ENCODE measurements around the gene FATE1. TPM values are rescaled to one million over a fixed set of nuclear protein-coding genes. Genes with fewer than 3 reads are reported as not detected.

Gene FATE1
- total and polyA plus RNA-seq, 10 donors, result 0.06 TPM; not detected in 9

DNA sequence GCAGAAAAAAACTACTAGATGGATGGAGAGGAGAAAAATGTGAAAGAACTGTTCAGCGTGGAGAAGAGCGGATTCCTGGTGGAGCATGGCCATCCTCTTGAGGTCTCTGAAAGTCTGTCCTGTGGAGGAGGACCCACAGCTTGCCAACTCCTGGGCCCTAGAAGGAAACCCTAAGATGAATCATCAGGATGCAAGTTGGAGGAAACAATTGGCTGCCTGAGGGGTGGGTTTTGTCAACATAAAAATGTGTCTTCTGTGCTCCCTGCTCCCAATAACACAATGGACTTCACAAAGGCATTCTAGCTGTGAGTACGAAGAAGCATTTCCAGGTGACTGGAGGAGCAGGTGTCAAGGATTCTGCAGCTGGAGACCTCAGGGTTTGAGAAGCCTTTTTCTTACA is 55.9 kb downstream of the FATE1 start:
- Histone ChIP-seq H3K27ac (no peak overlapping the region), H3K4me3 (no peak overlapping the region), H3K9me3 (peaks cover 0 to 3% (median 0%) of the 10 kb centered on the region in 8 donors), H3K27me3 (replicated peaks in 1 of 7) (peaks cover 0 to under 1% (median 0%) of the 10 kb centered on the region in 7 donors), H3K36me3 (no peaks in the 10 kb centered on the region), H3K4me1 (no peaks in the 10 kb centered on the region)
- no peak for TF ChIP-seq POLR2AphosphoS5 (IDR thresholded peaks at IDR 0.05)
- TF ChIP-seq POLR2A (IDR thresholded peaks at IDR 0.05), result no peak
- TF ChIP-seq, protein P1, sequence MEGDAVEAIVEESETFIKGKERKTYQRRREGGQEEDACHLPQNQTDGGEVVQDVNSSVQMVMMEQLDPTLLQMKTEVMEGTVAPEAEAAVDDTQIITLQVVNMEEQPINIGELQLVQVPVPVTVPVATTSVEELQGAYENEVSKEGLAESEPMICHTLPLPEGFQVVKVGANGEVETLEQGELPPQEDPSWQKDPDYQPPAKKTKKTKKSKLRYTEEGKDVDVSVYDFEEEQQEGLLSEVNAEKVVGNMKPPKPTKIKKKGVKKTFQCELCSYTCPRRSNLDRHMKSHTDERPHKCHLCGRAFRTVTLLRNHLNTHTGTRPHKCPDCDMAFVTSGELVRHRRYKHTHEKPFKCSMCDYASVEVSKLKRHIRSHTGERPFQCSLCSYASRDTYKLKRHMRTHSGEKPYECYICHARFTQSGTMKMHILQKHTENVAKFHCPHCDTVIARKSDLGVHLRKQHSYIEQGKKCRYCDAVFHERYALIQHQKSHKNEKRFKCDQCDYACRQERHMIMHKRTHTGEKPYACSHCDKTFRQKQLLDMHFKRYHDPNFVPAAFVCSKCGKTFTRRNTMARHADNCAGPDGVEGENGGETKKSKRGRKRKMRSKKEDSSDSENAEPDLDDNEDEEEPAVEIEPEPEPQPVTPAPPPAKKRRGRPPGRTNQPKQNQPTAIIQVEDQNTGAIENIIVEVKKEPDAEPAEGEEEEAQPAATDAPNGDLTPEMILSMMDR (IDR thresholded peaks at IDR 0.05 in 8 of 11, conservative IDR thresholded peaks at IDR 0.05 in 3 of 11), result no peak
- WGBS, 5 donors, result 72 to 94% (median 90%) methylated on average over 3 of the region's 3 CpGs
- intact Hi-C loops (cut with DNase I; ENCODE audit: low total_unique reads), result loop anchor here (10.0 kb wide), 1 partner anchor 63 kb away; no protein-coding TSS in a partner anchor
- DNase-seq, result no peak

Other genes with a start within 250 kb of the FATE1 start
- gene PASD1, start 152.4 kb upstream of the FATE1 start, total RNA-seq, result not detected
- gene PASD1, start 152.4 kb upstream of the FATE1 start, polyA plus RNA-seq, result not detected
- gene PRRG3, start 20.6 kb upstream of the FATE1 start, total RNA-seq, result 1 to 10 TPM in 6 of 7 donors, under 1 TPM in 1; 0.79 to 4.3 (median 1.8) TPM
- gene PRRG3, start 20.6 kb upstream of the FATE1 start, polyA plus RNA-seq, result under 1 TPM; 0.06 to 0.99 (median 0.22) TPM
- not detected for gene CNGA2, start 18.7 kb downstream of the FATE1 start, total RNA-seq
- not detected for gene CNGA2, start 18.7 kb downstream of the FATE1 start, polyA plus RNA-seq
- gene MAGEA4, start 196.9 kb downstream of the FATE1 start, total RNA-seq, result not detected
- gene MAGEA4, start 196.9 kb downstream of the FATE1 start, polyA plus RNA-seq, result not detected

Measured in spleen (tissue), 11 donors.